GM20000 (cell line): ENCODE data around the gene CLEC20A.

Experiments
- DNase-seq: peaks from one replicate; pipeline ENCODE4 v3.0.0; 2012; ENCODE audit warnings: low spot score
- TF ChIP-seq, protein P1 (sequence below): IDR thresholded peaks from 2 replicates; pipeline ENCODE4 v1.5.1; 2012; ENCODE audit warnings: mild to moderate bottlenecking, control low read depth; ENCODE audit errors: extremely low read depth, missing control alignments

CLEC20A gene

DNA sequence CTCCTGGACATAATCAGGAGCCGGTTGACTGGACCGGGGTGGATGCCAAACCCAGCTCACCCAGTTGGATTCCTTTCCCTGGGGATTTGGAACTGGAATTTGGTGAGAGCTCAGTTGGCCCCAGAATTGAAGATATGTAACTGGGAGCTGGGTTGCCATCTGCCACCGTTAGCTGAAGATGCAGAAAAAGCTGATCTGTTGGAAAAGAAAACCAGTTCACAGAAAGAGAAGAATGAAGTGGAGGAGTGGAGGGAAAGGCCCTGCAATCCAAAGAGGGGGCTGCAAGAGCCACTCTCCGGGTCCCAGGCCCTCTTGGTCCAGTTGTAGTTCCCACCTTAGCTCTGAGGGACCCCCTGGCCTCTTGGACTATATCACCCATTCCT, 32.2 kb upstream of the CLEC20A start:
- DNase-seq = no peak
- TF ChIP-seq, protein P1, sequence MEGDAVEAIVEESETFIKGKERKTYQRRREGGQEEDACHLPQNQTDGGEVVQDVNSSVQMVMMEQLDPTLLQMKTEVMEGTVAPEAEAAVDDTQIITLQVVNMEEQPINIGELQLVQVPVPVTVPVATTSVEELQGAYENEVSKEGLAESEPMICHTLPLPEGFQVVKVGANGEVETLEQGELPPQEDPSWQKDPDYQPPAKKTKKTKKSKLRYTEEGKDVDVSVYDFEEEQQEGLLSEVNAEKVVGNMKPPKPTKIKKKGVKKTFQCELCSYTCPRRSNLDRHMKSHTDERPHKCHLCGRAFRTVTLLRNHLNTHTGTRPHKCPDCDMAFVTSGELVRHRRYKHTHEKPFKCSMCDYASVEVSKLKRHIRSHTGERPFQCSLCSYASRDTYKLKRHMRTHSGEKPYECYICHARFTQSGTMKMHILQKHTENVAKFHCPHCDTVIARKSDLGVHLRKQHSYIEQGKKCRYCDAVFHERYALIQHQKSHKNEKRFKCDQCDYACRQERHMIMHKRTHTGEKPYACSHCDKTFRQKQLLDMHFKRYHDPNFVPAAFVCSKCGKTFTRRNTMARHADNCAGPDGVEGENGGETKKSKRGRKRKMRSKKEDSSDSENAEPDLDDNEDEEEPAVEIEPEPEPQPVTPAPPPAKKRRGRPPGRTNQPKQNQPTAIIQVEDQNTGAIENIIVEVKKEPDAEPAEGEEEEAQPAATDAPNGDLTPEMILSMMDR = no peak

DNA sequence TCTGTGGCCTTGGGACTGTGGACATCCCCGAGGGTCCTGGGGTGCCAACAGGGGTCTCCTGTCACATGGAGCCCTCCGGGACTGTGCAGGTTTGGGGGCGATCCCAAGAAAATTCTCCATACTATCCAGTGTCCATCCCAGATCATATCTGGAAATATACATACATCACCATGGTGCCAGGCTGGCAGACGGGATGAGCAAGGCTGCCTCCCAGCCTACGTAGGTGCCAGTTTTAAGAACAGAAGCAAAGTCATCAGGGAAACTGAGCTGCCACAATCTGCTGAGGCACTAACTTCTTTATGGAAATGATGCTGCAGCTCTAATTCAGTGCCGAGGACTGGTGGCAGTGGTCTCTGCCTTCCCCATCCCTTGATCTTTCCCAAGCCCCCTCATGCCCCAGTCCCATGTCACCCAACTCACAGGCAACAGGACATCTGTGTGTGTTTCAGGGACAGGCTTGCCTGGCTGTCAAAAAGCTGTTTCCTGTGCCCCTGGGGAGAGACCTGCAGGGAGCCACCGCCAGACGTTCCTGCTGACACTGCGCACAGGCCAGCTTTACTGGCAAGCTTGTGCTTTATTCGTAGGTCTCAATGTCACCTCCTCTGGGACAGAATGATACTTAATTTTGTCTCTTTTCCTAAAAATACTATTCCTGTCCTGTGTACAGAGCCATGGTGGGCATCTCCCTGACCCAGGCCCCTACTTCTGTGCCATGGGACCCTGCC, 31.6 kb upstream of the CLEC20A start:
- DNase-seq = no peak
- TF ChIP-seq, protein P1 = no peak

DNA sequence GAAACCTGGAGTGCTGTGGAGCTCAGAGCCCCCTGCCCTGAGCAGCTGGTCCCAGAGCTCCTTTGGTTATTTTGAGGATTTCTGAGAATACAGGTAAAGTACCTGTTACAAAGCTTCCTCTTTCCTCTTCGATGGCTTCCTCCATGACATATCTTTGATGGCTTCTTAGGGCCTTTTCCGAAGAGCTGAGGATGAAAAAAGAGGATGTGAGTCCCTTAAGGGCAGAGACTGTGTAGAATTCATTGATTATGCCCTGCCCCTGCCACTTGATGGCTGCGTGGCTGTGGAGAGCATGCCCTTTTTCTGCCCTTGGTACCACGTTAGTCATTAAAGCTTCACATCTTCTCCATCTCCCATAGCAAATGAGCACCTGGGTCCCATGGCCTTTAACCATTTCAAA, 30.4 kb upstream of the CLEC20A start:
- TF ChIP-seq, protein P1 = no peak
- DNase-seq = no peak

DNA sequence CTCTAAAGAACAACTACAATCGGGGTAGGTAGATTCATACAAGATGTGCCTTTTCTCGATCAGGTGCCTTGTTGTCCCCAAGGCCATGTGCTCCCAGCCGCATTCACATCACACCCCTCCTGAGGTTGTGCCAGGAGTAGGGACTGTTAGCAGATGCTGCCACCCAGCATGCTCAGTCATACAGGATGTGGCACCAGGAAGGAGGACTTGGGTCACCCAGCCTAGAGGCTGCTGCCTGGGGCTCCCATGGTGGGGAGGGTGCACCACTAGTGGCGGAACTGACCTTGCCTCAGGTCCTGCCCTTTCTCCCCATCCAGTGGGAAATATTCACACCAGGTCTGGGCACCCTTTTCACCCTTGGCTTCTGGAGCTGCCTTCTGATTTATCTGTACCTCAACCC, 24.5 kb upstream of the CLEC20A start:
- TF ChIP-seq, protein P1 = no peak
- DNase-seq = no peak

DNA sequence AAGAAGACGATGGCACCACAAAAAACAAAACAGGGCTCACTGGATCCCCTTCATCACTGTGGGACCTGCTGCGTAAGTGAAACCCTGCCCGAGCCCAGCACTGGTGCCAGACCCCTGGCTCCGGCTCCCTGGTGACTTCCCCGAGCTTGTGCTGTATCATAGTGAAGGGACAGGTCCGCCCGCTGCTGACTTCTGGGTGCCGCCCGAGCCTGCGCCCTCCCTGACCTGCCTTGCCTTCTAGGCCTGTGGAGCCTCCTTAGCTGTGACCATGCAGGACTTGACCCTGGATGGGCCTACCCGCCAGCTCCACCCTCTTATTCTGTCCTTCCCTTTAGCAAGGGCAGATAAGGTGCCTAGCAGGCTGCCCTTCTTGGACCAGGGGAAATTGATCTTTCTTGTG, 24.0 kb upstream of the CLEC20A start:
- no peak for DNase-seq
- TF ChIP-seq, protein P1 = no peak

DNA sequence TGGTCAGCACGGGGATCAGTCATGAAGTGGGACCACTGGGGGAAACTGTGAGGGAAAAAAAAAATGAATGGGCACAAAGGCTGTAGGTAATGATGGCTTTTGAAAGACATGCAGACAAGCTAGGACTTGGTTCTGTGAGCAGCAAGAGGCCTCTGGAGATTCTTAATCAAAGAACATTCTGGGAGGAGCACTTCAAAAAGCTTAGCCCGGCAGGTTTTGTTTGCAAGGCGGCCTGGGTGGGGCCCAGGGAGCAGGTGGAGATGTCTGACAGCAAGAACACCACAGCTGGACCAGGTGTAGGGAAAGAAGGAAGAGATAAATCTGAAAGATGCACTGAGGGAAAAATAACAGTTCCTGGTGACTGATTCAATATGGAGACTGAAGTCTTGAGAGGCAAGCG, 22.1 kb upstream of the CLEC20A start:
- TF ChIP-seq, protein P1 = no peak
- DNase-seq = no peak

DNA sequence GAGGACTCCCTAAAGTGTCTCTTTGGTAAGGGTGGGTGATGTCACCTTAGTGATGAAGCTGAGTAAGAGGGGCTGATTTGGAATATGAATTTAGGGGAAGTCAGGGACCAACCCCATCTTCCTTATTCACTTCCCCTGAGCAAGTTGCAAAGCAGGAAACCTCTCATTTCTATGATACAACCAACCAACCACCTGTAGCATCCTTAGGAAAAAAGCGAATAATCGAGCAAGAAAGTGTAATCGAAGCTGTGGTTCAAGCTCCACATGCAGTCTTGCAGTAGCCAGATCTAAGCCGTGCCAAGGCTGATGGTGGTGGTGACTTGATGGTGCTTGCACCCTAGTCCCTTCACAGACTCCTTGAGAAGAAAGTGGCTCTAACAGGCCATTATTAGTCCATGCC, 19.3 kb upstream of the CLEC20A start:
- no peak for DNase-seq
- TF ChIP-seq, protein P1 = no peak
